IMR-90 (cell line): ENCODE results near the gene SIDT1. TPM values are rescaled to one million over a fixed set of nuclear protein-coding genes. Genes with fewer than 3 reads are reported as not detected.

Experiments
- ATAC-seq: fragments of 200-7000 bp; cut with Tn5 transposase; 2 replicates; pipeline ENCODE4 v1.9.1; 2020; ENCODE audit warnings: low read depth, mild to moderate bottlenecking, moderate library complexity
- BruUV-seq: library from RNA; stranded (reverse); fragments of 400-500 nt; replicated peaks from 2 replicates; lab custom pipeline; 2021; lab: Mats Ljungman, UMichigan
- CTCF ChIA-PET: fragments of 300-600 bp; formaldehyde crosslinking; extraction: SDS; loops from one replicate; lab custom pipeline; 2021; ENCODE audit warnings: antibody characterized with exemption; lab: Yijun Ruan, JAX
- POLR2A ChIA-PET: fragments of 300-600 bp; sonication (Branson Sonifier 250); formaldehyde crosslinking; loops from one replicate; lab custom pipeline; 2022; ENCODE audit warnings: antibody characterized with exemption; ENCODE audit not compliant: unreplicated experiment; lab: Charles Lee
- DNase-seq: peaks from one replicate; pipeline ENCODE4 v3.0.0; 2013
- H2AFZ ChIP-seq: replicated peaks from 2 replicates; pipeline ENCODE3; 2013; ENCODE audit warnings: low read length, mild to moderate bottlenecking; ENCODE audit not compliant: poor library complexity
- H2AK5ac ChIP-seq: 2 replicates; pipeline ENCODE4 v1.6.1; 2013; ENCODE audit warnings: low read depth, low read length, inconsistent platforms
- H2AK9ac ChIP-seq: replicated peaks from 2 replicates; pipeline ENCODE3; 2013; ENCODE audit warnings: mild to moderate bottlenecking, low read depth, low read length, moderate library complexity; ENCODE audit not compliant: poor library complexity
- H2BK120ac ChIP-seq: 2 replicates; pipeline ENCODE4 v1.6.1; 2013; ENCODE audit warnings: low read depth, low read length, inconsistent platforms
- H2BK15ac ChIP-seq: 3 replicates; pipeline ENCODE4 v1.6.1; 2013; ENCODE audit warnings: low read depth, low read length, inconsistent platforms
- H2BK20ac ChIP-seq: 2 replicates; pipeline ENCODE4 v1.6.1; 2013; ENCODE audit warnings: low read depth, mild to moderate bottlenecking, inconsistent platforms, low read length, moderate library complexity
- H2BK5ac ChIP-seq: 2 replicates; pipeline ENCODE4 v1.6.1; 2013; ENCODE audit warnings: mild to moderate bottlenecking, low read depth, low read length, inconsistent platforms; ENCODE audit not compliant: poor library complexity, severe bottlenecking
- H3K14ac ChIP-seq: replicated peaks from 2 replicates; pipeline ENCODE4 v1.6.1; 2013; ENCODE audit warnings: low read depth, low read length, inconsistent platforms
- H3K18ac ChIP-seq: 2 replicates; pipeline ENCODE4 v1.6.1; 2013; ENCODE audit warnings: low read depth, low read length, control low read depth
- H3K23ac ChIP-seq: 2 replicates; pipeline ENCODE4 v1.6.1; 2013; ENCODE audit warnings: low read depth, low read length, inconsistent platforms
- H3K27ac ChIP-seq: 2 replicates; pipeline ENCODE4 v1.5.1; 2013; ENCODE audit warnings: mild to moderate bottlenecking, control low read depth, low read length; ENCODE audit not compliant: insufficient read depth
- H3K27me3 ChIP-seq: 2 replicates; pipeline ENCODE4 v1.6.1; 2013; ENCODE audit warnings: low read length; ENCODE audit not compliant: control insufficient read depth, insufficient read depth
- H3K36me3 ChIP-seq: 2 replicates; pipeline ENCODE4 v1.6.1; 2013; ENCODE audit warnings: low read length, mixed read lengths; ENCODE audit not compliant: control insufficient read depth, insufficient read depth
- H3K4ac ChIP-seq: 2 replicates; pipeline ENCODE4 v1.6.1; 2013; ENCODE audit warnings: low read depth, low read length, inconsistent platforms
- H3K4me1 ChIP-seq: 2 replicates; pipeline ENCODE4 v1.6.1; 2013; ENCODE audit warnings: low read length, mixed read lengths; ENCODE audit not compliant: control insufficient read depth, insufficient read depth
- H3K4me2 ChIP-seq: 2 replicates; pipeline ENCODE4 v1.6.1; 2013; ENCODE audit warnings: low read depth, mild to moderate bottlenecking, control low read depth, low read length, moderate library complexity
- H3K4me3 ChIP-seq: 2 replicates; pipeline ENCODE4 v1.5.1; 2013; ENCODE audit warnings: low read depth, mild to moderate bottlenecking, control low read depth, low read length, moderate library complexity; ENCODE audit not compliant: insufficient read depth
- H3K56ac ChIP-seq: 2 replicates; pipeline ENCODE4 v1.6.1; 2013; ENCODE audit warnings: low read length, inconsistent platforms; ENCODE audit not compliant: insufficient read depth; ENCODE audit errors: extremely low read depth
- H3K79me1 ChIP-seq, 2 experiments: 2 replicates each; pipeline ENCODE4 v1.6.1; 2013; ENCODE audit warnings: low read length in 2 of 2, inconsistent platforms in 1 of 2, low read depth in 1 of 2
- H3K9ac ChIP-seq: 2 replicates; pipeline ENCODE4 v1.6.1; 2013; ENCODE audit warnings: low read depth, low read length, control low read depth
- H3K9me1 ChIP-seq: 2 replicates; pipeline ENCODE4 v1.6.1; 2013; ENCODE audit warnings: low read length, inconsistent platforms; ENCODE audit not compliant: insufficient read depth
- H3K9me3 ChIP-seq: 2 replicates; pipeline ENCODE4 v1.6.1; 2013; ENCODE audit warnings: low read length; ENCODE audit not compliant: control insufficient read depth, insufficient read depth
- H4K20me1 ChIP-seq: 2 replicates; pipeline ENCODE4 v1.6.1; 2013; ENCODE audit warnings: low read length, inconsistent platforms; ENCODE audit not compliant: insufficient read depth
- H4K5ac ChIP-seq: 2 replicates; pipeline ENCODE4 v1.6.1; 2013; ENCODE audit warnings: mild to moderate bottlenecking, low read depth, low read length, control low read depth
- H4K8ac ChIP-seq, 2 experiments: 2 replicates each; pipeline ENCODE4 v1.6.1; 2013; ENCODE audit warnings: low read depth in 2 of 2, low read length in 2 of 2, control low read depth in 1 of 2, inconsistent platforms in 1 of 2
- H4K91ac ChIP-seq: 2 replicates; pipeline ENCODE4 v1.6.1; 2013; ENCODE audit warnings: low read depth, low read length, inconsistent platforms; ENCODE audit not compliant: insufficient read depth
- BHLHE40 ChIP-seq: fragments of 150-350 bp; IDR thresholded peaks from 2 replicates; pipeline ENCODE4 v1.6.1; 2016; ENCODE audit warnings: mild to moderate bottlenecking, low read depth, low read length
- CEBPB ChIP-seq: IDR thresholded peaks from 2 replicates; pipeline ENCODE4 v1.6.1; 2012; ENCODE audit warnings: low read depth, low read length, improper control_type of control experiment
- FOS ChIP-seq: fragments of 150-350 bp; IDR thresholded peaks from 2 replicates; pipeline ENCODE4 v1.6.1; 2016; ENCODE audit warnings: low read depth, low read length
- MXI1 ChIP-seq: IDR thresholded peaks from 2 replicates; pipeline ENCODE4 v1.6.1; 2012; ENCODE audit warnings: low read depth, mild to moderate bottlenecking, low read length, moderate library complexity, borderline replicate concordance
- RAD21 ChIP-seq: IDR thresholded peaks from 2 replicates; pipeline ENCODE4 v1.6.1; 2012; ENCODE audit warnings: low read length, improper control_type of control experiment
- USF2 ChIP-seq: fragments of 150-350 bp; IDR thresholded peaks from 2 replicates; pipeline ENCODE4 v1.6.1; 2017; ENCODE audit warnings: mild to moderate bottlenecking, antibody characterized with exemption, low read length, low read depth
- dilution Hi-C: fragments of 300-500 bp; cut with HindIII; formaldehyde crosslinking; loops from one replicate; pipeline ENCODE4 v1.14.3; 2018; ENCODE audit warnings: low sequenced_read_pairs; ENCODE audit not compliant: unreplicated experiment
- in situ Hi-C: fragments of 300-500 bp; cut with MboI; formaldehyde crosslinking; loops from 3 replicates; pipeline ENCODE4 v1.14.3; 2019; ENCODE audit warnings: low sequenced_read_pairs, inconsistent platforms, mixed read lengths
- intact Hi-C: fragments of 100-400 bp; cut with micrococcal nuclease; formaldehyde crosslinking; loops from 2 replicates; pipeline ENCODE4 v1.10.0; 2022
- polyA plus RNA-seq, 3 experiments: library from polyadenylated mRNA; depleted of rRNA; stranded (reverse); fragments of >200 nt; gene quantifications; 2 replicates each; pipeline ENCODE4 v1.2.3, GENCODE V29; 2012; ENCODE audit warnings: low replicate concordance in 1 of 3
- total RNA-seq: library from RNA; depleted of rRNA; stranded (reverse); fragments of >200 nt; gene quantifications from 2 replicates; pipeline ENCODE4 v1.2.3, GENCODE V29; 2012

Gene SIDT1
- total and polyA plus RNA-seq, 2 of the 4 experiments (the other 2 are of a cell fraction) = not detected

GRCh38 chr3:113620091-113620490 is 87.7 kb downstream of the SIDT1 start:
- ATAC-seq (no peak), DNase-seq (no peak)
- Histone ChIP-seq H3K79me1 (no peaks in the 10 kb centered on the region), H4K20me1 (no peaks in the 10 kb centered on the region), H2AK9ac (no peak overlapping the region), H3K14ac (no peak overlapping the region), H4K5ac (no peak overlapping the region), H2BK120ac (no peak overlapping the region), H3K27ac (no peak overlapping the region), H3K56ac (no peak overlapping the region), H3K9me1 (no peaks in the 10 kb centered on the region), H3K4me3 (no peak overlapping the region), H3K4me2 (no peak overlapping the region), H3K4ac (no peak overlapping the region), H2AFZ (no peak overlapping the region), H3K18ac (no peak overlapping the region), H3K4me1 (no peaks in the 10 kb centered on the region), H2BK15ac (no peak overlapping the region), H3K27me3 (peaks cover 14% of the 10 kb centered on the region), H3K36me3 (no peaks in the 10 kb centered on the region), H2BK5ac (no peak overlapping the region), H3K9me3 (no peaks in the 10 kb centered on the region), H4K91ac (no peak overlapping the region), H4K8ac (no peak overlapping the region), H2AK5ac (no peak overlapping the region), H2BK20ac (no peak overlapping the region), H3K9ac (no peak overlapping the region), H3K23ac (no peak overlapping the region)
- dilution Hi-C loops = no loop called here
- in situ Hi-C loops = loop anchor here (5.0 to 10.0 kb wide), 2 partner anchors 128 to 565 kb away; no protein-coding TSS in a partner anchor
- ChIA-PET CTCF (no interaction called here), POLR2A (no interaction called here)
- TF ChIP-seq CEBPB (no peak), USF2 (no peak), BHLHE40 (no peak), MXI1 (no peak), FOS (no peak), RAD21 (no peak)
- no TSS peak for BruUV-seq
- intact Hi-C loops = loop anchor here (10.0 kb wide), 2 partner anchors 885 to 975 kb away; partner anchors contain the start of gene CCDC80
